ENCODE measurements around the gene CTTNBP2.

Gene CTTNBP2

DNA sequence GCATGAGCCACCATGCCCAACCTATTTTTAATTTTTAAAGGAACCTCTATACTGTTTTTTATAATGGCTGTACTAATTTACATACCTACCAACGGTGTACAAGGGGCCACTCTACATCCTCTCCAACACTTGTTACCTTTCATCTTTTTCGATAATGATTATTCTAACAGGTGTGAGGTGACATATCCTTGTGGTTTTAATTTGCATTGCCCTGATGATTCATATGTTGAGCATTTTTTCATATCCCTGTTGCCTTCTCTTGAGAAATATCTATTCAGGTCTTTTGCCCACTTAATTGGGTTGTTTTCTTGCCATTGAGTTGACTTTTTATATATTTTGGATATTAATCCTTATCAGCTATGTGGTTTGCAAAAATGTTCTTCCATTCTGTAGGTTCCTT lies 167.0 kb downstream of the CTTNBP2 start:
- Histone ChIP-seq H3K27ac (ENCODE audit: extremely low read depth, low read depth, low read length) (no peak overlapping the region), H3K4me1 (ENCODE audit: control insufficient read depth, insufficient read depth, low read length) (0 out of 2 replicates have a peak, but pooled peaks cover 2% of the 10 kb centered on the region), H3K4me3 (ENCODE audit: low read depth, low read length) (no peak overlapping the region), H3K9me3 (ENCODE audit: control insufficient read depth, insufficient read depth, low read depth, low read length) (no peaks in the 10 kb centered on the region), H3K36me3 (ENCODE audit: control insufficient read depth in 2 of 2, insufficient read depth in 1 of 2, low read length in 2 of 2) (no peaks in the 10 kb centered on the region)
- ChIA-PET CTCF (interaction anchor here (0.6 to 0.7 kb wide), 3 partner anchors 9 to 739 kb away, joined by 3 to 5 read pairs (median 4); no protein-coding TSS in a partner anchor), POLR2A (no interaction called here)
- no peak for TF ChIP-seq FEZF1 (tag by site-specific recombination; IDR thresholded peaks at IDR 0.05)
- TF ChIP-seq SCRT2 (tag by site-specific recombination; IDR thresholded peaks at IDR 0.05), result peak; percentile 68

DNA sequence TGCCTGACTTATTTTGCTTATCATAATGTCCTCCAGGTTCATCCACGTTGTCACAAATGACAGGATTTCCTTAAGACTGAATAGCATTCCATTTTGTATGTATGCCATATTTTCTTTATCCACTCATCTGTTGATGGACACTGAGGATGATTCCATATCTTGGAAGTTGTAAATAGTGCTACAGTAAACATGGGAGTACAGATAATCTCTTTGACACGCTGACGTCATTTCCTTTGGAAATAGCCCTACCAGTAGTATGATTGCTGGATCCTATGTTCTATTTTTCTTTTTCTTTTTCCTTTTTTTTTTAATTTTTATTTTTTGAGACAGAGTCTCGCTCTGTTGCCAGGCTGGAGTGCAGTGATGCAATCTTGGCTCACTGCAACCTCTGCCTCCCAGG lies 167.6 kb downstream of the CTTNBP2 start:
- TF ChIP-seq ZFP41 (tag by site-specific recombination; IDR thresholded peaks at IDR 0.05; ENCODE audit: borderline replicate concordance), result no peak
- no peak for TF ChIP-seq ZBTB8A (tag by site-specific recombination; IDR thresholded peaks at IDR 0.05)
- TF ChIP-seq, protein P1, sequence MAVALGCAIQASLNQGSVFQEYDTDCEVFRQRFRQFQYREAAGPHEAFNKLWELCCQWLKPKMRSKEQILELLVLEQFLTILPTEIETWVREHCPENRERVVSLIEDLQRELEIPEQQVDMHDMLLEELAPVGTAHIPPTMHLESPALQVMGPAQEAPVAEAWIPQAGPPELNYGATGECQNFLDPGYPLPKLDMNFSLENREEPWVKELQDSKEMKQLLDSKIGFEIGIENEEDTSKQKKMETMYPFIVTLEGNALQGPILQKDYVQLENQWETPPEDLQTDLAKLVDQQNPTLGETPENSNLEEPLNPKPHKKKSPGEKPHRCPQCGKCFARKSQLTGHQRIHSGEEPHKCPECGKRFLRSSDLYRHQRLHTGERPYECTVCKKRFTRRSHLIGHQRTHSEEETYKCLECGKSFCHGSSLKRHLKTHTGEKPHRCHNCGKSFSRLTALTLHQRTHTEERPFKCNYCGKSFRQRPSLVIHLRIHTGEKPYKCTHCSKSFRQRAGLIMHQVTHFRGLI (tag by site-specific recombination; IDR thresholded peaks at IDR 0.05), result no peak
- no peak for TF ChIP-seq TCF7L2 (IDR thresholded peaks at IDR 0.05; ENCODE audit: borderline replicate concordance, low read depth, low read length)
- TF ChIP-seq, protein P2, sequence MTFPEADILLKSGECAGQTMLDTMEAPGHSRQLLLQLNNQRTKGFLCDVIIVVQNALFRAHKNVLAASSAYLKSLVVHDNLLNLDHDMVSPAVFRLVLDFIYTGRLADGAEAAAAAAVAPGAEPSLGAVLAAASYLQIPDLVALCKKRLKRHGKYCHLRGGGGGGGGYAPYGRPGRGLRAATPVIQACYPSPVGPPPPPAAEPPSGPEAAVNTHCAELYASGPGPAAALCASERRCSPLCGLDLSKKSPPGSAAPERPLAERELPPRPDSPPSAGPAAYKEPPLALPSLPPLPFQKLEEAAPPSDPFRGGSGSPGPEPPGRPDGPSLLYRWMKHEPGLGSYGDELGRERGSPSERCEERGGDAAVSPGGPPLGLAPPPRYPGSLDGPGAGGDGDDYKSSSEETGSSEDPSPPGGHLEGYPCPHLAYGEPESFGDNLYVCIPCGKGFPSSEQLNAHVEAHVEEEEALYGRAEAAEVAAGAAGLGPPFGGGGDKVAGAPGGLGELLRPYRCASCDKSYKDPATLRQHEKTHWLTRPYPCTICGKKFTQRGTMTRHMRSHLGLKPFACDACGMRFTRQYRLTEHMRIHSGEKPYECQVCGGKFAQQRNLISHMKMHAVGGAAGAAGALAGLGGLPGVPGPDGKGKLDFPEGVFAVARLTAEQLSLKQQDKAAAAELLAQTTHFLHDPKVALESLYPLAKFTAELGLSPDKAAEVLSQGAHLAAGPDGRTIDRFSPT (tag by site-specific recombination; IDR thresholded peaks at IDR 0.05), result no peak
- no peak for TF ChIP-seq ZBTB20 (tag by site-specific recombination; IDR thresholded peaks at IDR 0.05)
- TF ChIP-seq ZNF510 (tag by site-specific recombination; IDR thresholded peaks at IDR 0.05; ENCODE audit: insufficient replicate concordance), result no peak
- TF ChIP-seq ZBTB21 (tag by site-specific recombination; IDR thresholded peaks at IDR 0.05), result no peak
- TF ChIP-seq KLF9 (tag by site-specific recombination; IDR thresholded peaks at IDR 0.05; ENCODE audit: low read depth), result no peak
- TF ChIP-seq ZNF426 (tag by site-specific recombination; IDR thresholded peaks at IDR 0.05), result no peak
- no peak for TF ChIP-seq ZNF24 (tag by site-specific recombination; IDR thresholded peaks at IDR 0.05)
- ChIA-PET POLR2A (no interaction called here), CTCF (interaction anchor here (0.6 kb wide), 1 partner anchor 434 kb away, joined by 3 read pairs; no protein-coding TSS in a partner anchor)
- Histone ChIP-seq H3K4me3 (ENCODE audit: low read depth, low read length) (no peak overlapping the region), H3K36me3 (ENCODE audit: control insufficient read depth in 2 of 2, insufficient read depth in 1 of 2, low read length in 2 of 2) (no peaks in the 10 kb centered on the region), H3K4me1 (ENCODE audit: control insufficient read depth, insufficient read depth, low read length) (0 out of 2 replicates have a peak, but pooled peaks cover 2% of the 10 kb centered on the region), H3K27ac (ENCODE audit: extremely low read depth, low read depth, low read length) (no peak overlapping the region), H3K9me3 (ENCODE audit: control insufficient read depth, insufficient read depth, low read depth, low read length) (no peaks in the 10 kb centered on the region)

DNA sequence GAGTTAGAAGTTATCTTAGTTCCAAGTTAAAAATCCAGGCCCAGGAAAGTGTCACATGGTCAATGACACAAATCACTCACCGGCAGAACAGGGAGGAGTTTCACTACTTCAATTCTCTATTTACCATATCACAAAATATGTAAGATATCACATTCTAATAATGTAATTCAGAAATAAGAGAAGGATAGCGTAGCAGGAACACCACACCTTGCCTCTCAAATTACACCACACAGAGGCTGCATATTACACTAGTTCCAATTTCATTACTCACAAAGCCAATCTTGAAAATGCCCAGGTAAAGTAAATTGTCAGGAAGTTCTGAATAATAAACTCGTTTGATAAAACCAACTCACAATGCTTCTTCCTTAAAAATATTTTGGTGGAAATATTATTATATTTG lies 169.2 kb downstream of the CTTNBP2 start:
- H3K4me3 ChIP-seq (ENCODE audit: low read depth, low read length), result no peak overlapping the region
- H3K9me3 ChIP-seq (ENCODE audit: control insufficient read depth, insufficient read depth, low read depth, low read length), result no peaks in the 10 kb centered on the region
- H3K27ac ChIP-seq (ENCODE audit: extremely low read depth, low read depth, low read length), result no peak overlapping the region
- POLR2A ChIA-PET, result no interaction called here
- no peaks in the 10 kb centered on the region for H3K36me3 ChIP-seq (ENCODE audit: control insufficient read depth in 2 of 2, insufficient read depth in 1 of 2, low read length in 2 of 2)
- CTCF ChIA-PET, result no interaction called here
- 0 out of 2 replicates have a peak, but pooled peaks cover 2% of the 10 kb centered on the region for H3K4me1 ChIP-seq (ENCODE audit: control insufficient read depth, insufficient read depth, low read length)
- TF ChIP-seq ZNF311 (tag by site-specific recombination; IDR thresholded peaks at IDR 0.05; ENCODE audit: borderline replicate concordance) (no peak), ZNF133 (tag by site-specific recombination; IDR thresholded peaks at IDR 0.05) (no peak), ZNF48 (tag by site-specific recombination; IDR thresholded peaks at IDR 0.05) (no peak), HOXA7 (CRISPR knock-in tag; IDR thresholded peaks at IDR 0.05; ENCODE audit: borderline replicate concordance) (no peak), ZNF324 (tag by site-specific recombination; IDR thresholded peaks at IDR 0.05) (no peak), KLF1 (tag by site-specific recombination; IDR thresholded peaks at IDR 0.05) (no peak)
- TF ChIP-seq, protein P3, sequence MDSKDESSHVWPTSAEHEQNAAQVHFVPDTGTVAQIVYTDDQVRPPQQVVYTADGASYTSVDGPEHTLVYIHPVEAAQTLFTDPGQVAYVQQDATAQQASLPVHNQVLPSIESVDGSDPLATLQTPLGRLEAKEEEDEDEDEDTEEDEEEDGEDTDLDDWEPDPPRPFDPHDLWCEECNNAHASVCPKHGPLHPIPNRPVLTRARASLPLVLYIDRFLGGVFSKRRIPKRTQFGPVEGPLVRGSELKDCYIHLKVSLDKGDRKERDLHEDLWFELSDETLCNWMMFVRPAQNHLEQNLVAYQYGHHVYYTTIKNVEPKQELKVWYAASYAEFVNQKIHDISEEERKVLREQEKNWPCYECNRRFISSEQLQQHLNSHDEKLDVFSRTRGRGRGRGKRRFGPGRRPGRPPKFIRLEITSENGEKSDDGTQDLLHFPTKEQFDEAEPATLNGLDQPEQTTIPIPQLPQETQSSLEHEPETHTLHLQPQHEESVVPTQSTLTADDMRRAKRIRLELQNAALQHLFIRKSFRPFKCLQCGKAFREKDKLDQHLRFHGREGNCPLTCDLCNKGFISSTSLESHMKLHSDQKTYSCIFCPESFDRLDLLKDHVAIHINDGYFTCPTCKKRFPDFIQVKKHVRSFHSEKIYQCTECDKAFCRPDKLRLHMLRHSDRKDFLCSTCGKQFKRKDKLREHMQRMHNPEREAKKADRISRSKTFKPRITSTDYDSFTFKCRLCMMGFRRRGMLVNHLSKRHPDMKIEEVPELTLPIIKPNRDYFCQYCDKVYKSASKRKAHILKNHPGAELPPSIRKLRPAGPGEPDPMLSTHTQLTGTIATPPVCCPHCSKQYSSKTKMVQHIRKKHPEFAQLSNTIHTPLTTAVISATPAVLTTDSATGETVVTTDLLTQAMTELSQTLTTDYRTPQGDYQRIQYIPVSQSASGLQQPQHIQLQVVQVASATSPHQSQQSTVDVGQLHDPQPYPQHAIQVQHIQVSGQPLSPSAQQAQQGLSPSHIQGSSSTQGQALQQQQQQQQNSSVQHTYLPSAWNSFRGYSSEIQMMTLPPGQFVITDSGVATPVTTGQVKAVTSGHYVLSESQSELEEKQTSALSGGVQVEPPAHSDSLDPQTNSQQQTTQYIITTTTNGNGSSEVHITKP (tag by site-specific recombination; IDR thresholded peaks at IDR 0.05), result no peak
- TF ChIP-seq, protein P4, sequence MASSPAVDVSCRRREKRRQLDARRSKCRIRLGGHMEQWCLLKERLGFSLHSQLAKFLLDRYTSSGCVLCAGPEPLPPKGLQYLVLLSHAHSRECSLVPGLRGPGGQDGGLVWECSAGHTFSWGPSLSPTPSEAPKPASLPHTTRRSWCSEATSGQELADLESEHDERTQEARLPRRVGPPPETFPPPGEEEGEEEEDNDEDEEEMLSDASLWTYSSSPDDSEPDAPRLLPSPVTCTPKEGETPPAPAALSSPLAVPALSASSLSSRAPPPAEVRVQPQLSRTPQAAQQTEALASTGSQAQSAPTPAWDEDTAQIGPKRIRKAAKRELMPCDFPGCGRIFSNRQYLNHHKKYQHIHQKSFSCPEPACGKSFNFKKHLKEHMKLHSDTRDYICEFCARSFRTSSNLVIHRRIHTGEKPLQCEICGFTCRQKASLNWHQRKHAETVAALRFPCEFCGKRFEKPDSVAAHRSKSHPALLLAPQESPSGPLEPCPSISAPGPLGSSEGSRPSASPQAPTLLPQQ (tag by site-specific recombination; IDR thresholded peaks at IDR 0.05), result no peak
- TF ChIP-seq, protein P5, sequence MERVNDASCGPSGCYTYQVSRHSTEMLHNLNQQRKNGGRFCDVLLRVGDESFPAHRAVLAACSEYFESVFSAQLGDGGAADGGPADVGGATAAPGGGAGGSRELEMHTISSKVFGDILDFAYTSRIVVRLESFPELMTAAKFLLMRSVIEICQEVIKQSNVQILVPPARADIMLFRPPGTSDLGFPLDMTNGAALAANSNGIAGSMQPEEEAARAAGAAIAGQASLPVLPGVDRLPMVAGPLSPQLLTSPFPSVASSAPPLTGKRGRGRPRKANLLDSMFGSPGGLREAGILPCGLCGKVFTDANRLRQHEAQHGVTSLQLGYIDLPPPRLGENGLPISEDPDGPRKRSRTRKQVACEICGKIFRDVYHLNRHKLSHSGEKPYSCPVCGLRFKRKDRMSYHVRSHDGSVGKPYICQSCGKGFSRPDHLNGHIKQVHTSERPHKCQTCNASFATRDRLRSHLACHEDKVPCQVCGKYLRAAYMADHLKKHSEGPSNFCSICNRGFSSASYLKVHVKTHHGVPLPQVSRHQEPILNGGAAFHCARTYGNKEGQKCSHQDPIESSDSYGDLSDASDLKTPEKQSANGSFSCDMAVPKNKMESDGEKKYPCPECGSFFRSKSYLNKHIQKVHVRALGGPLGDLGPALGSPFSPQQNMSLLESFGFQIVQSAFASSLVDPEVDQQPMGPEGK (tag by site-specific recombination; IDR thresholded peaks at IDR 0.05), result no peak
